Measurements from ENCODE around the gene ACAP2.
A peak's percentile ranks its signal among the peaks of the same experiment; 100 is the strongest.
"Not testable (repeated sequence)": the region's sequence is repeated elsewhere in the genome, so short reads cannot be mapped to it uniquely, and the experiment has no call there.

The ACAP2 gene

GRCh38 chr3:195365371-195365770, 77.4 kb downstream of the ACAP2 start:
- no peak overlapping the region for H3K4me3 ChIP-seq (ENCODE audit: low read length)
- no peak for TF ChIP-seq CTCF (conservative IDR thresholded peaks at IDR 0.05; ENCODE audit: low read depth, low read length)

GRCh38 chr3:195357797-195358196, 85.0 kb downstream of the ACAP2 start:
- not testable (repeated sequence) for DNase-seq (ENCODE audit: low read depth); H3K4me3 ChIP-seq (ENCODE audit: low read length)

More at GRCh38 chr3:195365371-195365770, 77.4 kb downstream of the ACAP2 start:
- no peak for DNase-seq (ENCODE audit: low read depth)

- no peak for TF ChIP-seq CTCF (conservative IDR thresholded peaks at IDR 0.05; ENCODE audit: low read depth, low read length)
- no peak for DNase-seq (ENCODE audit: low read depth)
Observed at GRCh38 chr3:195356151-195357086, 86.4 kb downstream of the ACAP2 start.

GRCh38 chr3:195354009-195354408, 88.8 kb downstream of the ACAP2 start:
- H3K4me3 ChIP-seq (ENCODE audit: low read length); DNase-seq (ENCODE audit: low read depth): not testable (repeated sequence)

More at GRCh38 chr3:195356151-195357086, 86.4 kb downstream of the ACAP2 start:
- H3K4me3 ChIP-seq (ENCODE audit: low read length) = no peak overlapping the region

- peak; percentile 10 for DNase-seq (ENCODE audit: low read depth)
- TF ChIP-seq CTCF (conservative IDR thresholded peaks at IDR 0.05; ENCODE audit: low read depth, low read length) = no peak
- no peak overlapping the region for H3K4me3 ChIP-seq (ENCODE audit: low read length)
Observed at GRCh38 chr3:195352895-195353488, 89.8 kb downstream of the ACAP2 start.

GRCh38 chr3:195348426-195349115, 94.2 kb downstream of the ACAP2 start:
- no peak overlapping the region for H3K4me3 ChIP-seq (ENCODE audit: low read length)
- DNase-seq (ENCODE audit: low read depth) = no peak
- no peak for TF ChIP-seq CTCF (conservative IDR thresholded peaks at IDR 0.05; ENCODE audit: low read depth, low read length)

GRCh38 chr3:195337747-195338146, 105.1 kb downstream of the ACAP2 start:
- DNase-seq (ENCODE audit: low read depth) = no peak
- TF ChIP-seq CTCF (conservative IDR thresholded peaks at IDR 0.05; ENCODE audit: low read depth, low read length) = no peak
- H3K4me3 ChIP-seq (ENCODE audit: low read length) = no peak overlapping the region

Measured in retinal pigment epithelial cell (primary cell).